DMS 273 (cell line): ENCODE measurements around the gene HDAC8.
A peak's percentile ranks its signal among the peaks of the same experiment; 100 is the strongest.

Experiments
- DNase-seq: peaks from one replicate; lab custom pipeline; 2025; ENCODE audit not compliant: unreplicated experiment; lab: John Stamatoyannopoulos, UW

HDAC8 gene

DNA sequence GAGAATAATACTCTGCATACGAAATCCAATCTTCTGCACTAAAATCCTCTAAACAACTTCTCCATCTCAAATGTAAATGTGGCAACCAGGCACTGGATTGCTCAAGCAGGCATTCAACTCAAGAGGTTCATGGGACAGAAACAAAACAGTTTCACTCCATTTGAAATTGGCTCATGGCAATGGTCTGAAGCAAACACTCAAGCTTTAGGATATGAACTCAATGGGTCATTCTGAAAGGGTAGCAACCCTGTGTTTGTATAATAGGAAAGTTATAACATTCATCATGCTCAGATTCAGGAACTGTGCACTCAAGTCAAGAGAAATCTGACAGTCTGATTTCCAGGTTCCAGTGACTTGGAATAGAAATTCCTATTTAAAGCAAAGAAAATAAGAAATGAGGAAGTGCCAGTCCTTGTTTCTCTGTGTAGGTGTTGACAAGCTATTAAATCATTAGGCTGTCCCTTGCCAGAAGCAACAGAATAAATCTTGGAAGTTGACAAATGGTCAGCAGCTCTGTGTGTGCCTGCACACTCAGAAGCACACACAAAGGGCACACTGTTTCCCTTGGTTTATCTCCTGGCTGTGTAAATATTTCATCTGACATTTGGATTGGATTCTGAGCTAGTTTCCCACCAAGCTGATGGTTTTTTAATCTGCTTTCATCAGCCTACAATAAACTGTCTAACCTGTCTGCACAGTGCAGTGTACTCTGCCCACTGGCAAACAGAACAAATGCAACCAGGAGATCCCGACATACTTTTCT is 191.0 kb downstream of the HDAC8 start:
- DNase-seq = no peak

DNA sequence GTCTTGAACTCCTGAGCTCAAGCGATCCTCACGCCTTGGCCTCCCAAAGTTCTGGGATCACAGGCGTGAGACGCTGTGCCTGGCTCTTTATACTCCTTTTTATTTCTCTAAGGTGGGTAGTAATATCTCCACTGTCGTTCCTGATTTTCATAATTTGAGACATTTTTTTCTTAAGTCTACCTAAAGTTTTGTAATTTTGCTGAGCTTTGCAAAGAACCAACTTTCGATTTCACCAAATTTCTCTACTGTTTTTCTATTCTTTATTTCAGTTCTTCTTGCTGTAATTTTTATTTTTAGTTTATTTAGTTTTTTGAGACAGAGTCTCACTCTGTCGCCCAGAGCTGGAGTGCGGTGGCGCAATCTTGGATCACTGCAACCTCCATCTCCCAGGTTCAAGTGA is 196.5 kb downstream of the HDAC8 start:
- no peak for DNase-seq

DNA sequence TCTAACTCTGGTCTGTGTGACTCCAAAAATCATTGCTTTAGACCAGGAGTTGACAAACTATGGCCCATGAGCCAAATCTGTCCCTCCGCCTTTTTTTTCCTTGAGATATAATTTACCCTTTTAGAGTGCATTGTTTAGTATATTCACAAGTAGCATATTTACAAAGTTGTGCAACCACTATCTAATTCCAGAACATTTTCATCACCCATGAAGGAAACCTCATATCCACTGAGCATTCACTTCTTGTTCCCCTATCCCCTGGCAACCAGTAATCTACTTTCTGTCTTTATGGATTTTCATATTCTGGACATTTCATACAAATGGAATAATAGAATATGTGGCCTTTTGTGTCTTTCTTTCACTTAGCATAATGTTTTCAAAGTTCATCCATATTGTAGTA is 199.5 kb downstream of the HDAC8 start:
- no peak for DNase-seq

DNA sequence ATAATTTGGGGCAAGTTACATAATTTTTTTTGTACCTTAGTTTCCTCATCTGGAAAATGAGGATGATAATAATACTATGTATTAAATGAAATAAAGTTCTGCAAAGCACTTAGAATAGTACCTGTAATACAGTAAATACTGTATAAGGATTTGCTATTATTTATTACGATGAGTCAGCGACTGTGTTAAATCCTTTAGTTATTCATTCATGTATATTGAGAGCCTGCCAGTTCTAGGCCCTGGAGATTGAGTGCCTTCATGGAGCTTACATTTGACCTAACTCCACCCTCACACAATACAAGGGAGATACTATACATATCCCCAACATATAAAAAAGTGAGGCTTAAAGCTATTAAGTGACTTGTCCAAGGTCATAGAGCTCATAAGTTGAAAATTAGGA is 199.9 kb downstream of the HDAC8 start:
- DNase-seq = no peak

DNA sequence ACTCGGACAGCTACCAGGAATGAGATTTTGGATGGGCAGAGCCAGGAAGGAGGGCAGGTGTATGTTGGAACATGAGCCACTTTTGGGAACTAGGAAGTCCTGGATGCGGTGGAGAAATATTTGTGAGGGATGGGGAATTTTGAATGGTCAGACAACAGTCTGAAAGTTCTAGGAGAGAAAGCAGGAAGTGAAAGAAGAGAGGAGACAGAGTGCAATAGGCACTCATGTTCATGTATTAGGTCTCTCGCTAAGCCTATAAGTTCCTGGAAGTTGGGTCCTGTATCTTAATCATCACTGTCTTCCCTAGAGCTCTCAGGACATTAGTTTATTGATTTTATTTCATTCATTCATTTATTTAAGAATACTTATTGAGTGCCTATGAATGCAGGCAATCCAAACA is 201.2 kb downstream of the HDAC8 start:
- DNase-seq = no peak

DNA sequence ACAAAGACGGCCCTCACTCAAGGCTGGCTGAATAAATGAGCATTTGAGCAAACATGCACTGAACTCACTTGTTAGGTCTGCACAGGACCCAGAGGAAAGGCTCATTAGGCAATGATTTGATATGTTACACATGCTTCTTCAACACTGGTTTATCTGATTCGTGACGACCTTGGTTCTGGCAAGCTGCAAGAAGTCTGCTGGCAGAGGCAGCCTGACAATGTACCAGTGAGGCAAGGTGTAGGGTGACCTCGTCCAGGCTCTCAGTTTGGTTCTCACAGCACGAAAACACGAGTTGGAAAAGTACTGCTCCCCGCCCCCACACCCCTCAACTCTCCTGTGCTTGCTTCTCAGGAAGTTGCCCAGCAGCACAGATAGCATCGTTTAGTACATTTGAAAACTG is 203.8 kb downstream of the HDAC8 start:
- DNase-seq = no peak

DNA sequence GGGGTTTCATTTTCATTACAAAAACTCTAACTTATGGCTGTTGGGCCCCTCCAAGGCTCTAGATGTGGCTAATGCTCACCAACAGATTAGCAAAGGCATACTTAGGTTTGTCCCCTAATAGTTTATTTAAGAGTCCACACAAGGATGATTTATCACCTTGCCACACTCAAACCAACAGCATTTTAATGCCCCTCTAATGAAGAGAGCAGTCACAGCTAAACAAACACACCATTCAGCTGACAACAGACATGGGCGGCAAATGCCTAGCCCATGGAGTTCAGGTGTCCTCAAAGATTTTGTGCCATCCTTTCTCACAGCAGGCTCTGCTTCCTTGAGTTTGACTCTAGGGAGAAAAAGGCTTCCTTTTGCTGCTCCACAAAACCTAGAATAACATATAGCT is 205.1 kb downstream of the HDAC8 start:
- no peak for DNase-seq

DNA sequence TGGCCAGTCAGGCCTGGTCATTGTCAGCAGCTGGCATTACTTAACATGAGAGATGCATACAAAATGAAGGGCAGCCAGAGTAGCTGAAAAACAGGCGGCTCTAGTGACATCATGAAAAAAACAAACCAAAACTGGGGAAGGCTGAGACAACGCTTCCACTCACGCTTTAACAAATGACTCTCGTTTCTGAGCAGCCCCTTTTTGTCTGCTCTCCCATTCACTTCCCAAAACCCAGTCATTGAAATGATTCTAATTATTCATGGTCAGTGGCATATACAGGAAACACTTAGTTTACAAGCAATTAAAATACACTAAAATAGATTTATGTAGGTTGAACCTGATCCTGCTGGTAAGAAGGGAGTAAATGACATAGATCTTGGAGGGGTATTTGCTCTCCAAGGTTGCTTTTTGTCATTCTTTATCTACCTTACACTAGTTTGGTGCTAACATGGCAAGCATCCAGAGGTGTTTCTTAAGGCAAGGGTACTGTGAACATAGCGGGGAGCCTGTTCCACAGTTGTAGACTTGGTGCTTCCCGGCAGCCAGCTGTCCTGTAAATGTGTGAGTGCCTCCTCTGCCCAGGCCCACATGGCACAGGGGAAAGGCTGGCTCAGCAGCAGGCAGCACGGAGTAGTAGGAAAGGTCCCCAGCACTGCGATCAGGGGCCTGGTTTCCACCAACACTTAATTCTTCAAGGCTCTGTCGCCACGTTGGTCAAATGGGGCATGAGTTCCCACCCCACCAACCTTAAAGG is 205.8 kb downstream of the HDAC8 start:
- DNase-seq = peak; percentile 11

DNA sequence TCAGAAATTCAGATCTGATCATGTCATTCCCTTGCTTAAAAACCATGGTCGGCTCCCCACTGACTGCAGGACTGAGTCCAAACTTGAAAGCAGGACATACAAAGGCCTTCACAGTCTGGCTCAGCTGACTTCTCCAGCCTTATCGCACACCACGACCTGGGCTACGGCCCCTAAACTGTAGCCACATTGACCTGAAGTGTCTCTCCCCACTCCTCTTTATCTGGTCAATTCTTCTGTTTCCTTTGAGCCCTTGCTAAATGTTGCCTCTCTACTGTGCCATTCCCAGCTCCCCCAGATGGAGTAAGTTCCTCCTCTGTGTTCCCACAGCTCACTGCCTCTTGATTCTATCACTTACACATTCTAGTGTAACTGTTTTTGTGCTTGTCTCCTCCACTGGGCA is 206.5 kb downstream of the HDAC8 start:
- DNase-seq = no peak

DNA sequence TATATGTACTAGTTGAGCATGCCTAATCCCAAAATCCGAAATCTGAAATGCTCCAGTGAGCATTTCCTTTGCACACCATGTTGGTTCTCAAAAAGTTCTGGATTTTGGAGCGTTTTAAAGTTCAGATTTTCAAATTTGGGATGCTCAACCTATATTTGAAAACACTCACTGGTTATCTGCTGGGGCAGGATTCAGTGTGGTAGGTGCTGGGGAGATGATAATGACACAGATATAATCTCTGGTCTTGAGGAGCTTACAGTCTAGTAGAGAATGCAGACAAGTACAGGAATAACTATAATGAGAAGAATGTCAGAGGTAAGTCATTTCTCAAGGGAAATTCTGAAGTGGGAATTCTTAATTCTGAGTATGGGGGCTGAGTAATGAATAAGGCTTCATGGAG is 207.5 kb downstream of the HDAC8 start:
- no peak for DNase-seq

DNA sequence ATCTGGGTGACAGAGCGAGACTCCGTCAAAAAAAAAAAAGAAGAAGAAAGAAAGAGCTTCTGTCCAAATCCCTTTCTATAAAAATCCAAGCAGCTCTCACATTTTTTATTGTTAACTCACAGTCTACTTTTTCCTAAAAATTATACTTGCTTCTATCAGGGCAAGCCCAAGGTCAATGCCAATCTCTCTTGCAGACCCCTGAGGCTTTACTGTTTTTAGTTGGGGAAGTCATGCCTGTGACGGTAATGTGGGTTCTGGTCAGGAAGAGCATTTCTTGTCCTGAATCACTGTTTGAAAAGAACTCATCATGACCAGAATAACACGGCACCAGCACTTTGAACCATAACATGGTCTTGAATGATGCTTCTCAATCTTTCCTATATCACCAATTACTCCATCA is 212.3 kb downstream of the HDAC8 start:
- no peak for DNase-seq

DNA sequence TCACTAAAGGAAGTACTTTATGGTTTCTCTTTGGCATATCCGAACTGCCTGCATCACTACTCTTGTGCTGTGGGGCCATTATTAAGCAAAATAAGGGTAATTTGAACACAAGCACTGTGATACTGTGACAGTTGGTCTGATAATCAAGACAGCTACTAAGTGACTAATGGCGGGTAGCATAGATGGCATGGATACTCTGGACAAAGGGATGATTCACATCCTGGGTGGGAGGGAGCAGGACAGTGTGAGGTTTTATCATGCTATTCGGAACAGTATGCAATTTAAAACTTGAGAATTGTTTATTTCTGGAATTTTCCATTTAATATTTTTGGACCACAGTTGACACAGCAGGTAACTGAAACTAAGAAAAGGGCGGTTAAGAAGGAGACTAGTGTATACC is 214.3 kb downstream of the HDAC8 start:
- DNase-seq = no peak

DNA sequence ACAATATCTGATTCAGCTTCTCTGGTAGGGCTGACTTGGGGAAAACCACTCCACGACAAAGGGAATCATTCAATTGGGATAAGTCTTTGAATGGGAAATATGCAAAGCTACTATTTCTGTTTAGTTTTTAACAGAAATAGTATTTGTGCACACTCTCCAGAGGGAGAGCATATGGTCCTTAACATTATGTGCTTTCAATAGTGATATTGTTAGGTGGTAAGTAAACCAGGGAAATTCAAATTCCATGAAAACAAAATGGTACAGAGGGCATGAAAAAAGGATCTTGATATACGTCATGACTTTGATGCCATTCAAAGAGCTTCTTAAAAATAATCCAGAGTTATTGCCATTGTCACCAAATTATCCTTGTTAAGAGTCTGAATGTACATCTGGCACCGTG is 219.9 kb downstream of the HDAC8 start:
- DNase-seq = no peak

DNA sequence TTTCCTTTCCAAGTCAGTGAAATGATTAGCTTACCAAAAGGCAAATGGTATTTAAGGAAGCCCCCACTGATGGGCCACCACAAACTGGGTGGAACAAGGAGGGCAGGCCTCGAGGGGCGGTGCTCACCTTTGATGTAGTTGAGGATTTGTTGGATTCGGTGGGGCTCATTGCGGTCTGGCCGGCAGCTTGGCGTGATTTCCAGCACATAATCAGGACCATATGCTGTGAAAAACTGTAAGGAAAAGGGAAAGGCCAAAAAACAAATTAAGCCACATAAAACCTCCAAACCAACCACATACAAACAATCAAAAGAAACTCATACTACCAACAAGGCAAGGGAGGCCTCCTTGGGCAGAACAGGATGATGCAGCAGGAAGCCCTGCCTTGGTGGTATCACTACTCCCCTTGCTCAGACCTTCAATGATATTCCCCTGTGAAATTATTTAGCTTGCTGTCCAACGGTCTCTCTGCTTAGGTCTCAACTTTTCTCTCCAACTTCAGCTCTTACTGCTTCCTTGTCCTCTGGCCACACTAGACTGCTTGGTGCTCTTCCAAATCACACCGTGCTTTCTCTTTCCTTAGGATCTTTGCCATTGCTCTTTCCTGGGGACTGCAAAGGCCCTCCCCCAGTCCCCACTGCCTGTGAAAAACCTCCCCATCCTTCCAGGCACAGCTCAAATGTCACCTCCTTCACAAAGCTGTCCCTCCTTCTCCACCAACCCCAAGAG is 220.9 kb downstream of the HDAC8 start:
- no peak for DNase-seq

DNA sequence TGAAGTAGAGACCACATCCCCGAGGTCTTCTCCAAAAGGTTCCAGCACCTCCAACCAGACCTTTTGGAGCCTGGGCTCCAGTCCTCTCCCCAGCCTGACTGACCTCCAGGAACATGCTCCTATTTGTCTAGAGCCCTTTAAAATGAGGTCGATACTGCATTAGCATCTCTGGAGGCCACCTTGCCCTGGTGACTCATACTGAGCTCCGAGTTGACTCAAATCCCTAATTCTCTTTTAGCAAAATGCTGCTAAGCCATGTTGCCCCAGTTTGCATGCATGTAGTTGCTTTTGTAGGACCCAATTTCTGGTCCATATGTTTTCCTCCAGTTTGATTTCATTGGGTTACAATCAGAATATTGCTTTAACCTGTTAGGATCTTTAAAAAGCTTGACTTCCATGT is 223.5 kb downstream of the HDAC8 start:
- DNase-seq = no peak

DNA sequence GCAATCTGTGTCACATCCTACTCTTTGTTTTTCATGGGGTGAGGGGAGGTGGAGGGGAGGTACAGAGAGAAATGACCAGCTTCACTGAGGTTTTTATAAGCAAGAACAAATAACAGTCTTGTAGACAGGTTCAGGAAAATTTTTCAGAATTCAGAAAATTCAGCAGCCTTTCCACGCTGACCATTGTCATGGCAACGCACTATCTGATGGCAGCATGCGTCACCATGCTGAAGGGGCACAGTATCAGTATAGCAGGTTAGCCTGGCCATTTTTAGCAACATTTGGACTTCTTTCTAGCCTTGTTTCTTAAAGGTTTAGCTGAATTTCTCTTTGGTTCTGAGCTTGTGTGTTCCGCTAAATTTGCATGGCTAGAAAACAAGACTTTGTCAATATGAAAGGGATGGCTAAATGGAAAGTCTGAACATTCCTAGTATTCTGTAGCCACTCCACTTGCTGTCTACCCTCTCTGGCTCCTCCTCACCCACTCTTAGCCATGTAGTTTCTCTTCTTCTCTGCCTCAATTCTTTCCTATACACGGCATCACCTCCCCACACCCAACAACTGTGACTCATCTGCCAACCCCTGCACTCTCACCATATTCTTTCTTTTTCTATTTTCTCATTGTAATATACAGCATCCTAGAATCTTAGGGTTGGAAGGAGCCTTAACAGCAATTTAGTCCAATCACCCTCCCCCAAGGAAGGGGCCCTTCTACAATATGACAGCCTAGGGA is 224.2 kb downstream of the HDAC8 start:
- no peak for DNase-seq

DNA sequence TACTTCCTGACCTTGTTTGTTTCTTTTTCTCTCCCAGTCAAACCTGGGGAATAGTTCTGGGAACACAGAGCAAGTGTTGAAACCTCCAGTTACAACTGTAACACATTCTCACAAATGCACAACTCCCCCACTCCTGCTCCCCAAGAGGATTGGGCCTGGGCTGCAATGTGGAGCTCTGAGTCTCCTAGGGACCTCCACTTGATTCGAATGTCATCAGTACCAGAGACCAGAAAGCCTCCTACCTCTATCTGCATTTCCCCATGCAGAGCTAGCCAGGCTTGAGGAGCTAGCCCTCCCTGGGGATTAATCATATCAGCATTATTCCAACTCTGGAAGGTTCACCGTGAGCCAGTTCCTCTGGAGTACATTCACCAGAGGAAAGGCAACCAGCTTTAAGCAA is 225.3 kb downstream of the HDAC8 start:
- DNase-seq = no peak

DNA sequence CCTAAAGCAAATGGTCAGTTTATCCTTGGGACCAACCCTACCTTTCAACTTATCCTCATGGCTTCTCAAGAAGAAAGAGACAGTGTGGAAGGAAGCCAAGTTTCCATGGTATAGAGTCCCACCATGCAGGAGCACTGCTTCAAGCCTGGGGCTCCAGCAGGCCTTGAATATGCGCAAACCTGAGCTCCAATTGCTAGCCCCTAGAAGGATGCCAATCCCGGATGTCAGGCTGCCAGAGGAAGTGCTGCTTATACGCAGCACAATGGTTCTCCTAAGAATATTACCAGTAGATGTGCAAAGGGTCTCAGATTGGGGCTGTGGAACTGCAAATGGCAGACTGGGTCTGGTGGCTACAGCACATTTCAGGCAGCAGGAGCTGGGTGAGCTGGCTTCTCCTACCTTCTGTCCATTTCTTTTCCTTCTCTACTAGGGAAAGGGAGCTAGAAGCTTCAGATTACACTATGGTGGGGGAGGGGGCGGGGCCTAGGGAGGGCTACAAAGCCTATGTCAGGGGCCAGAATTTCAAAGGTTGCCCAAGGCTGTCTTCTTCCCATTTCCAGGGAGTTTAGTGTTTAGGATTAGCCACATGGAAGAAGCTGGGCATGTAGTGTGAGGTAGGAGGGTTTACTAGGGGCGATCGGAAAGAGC is 226.2 kb downstream of the HDAC8 start:
- peak; percentile 10 for DNase-seq

DNA sequence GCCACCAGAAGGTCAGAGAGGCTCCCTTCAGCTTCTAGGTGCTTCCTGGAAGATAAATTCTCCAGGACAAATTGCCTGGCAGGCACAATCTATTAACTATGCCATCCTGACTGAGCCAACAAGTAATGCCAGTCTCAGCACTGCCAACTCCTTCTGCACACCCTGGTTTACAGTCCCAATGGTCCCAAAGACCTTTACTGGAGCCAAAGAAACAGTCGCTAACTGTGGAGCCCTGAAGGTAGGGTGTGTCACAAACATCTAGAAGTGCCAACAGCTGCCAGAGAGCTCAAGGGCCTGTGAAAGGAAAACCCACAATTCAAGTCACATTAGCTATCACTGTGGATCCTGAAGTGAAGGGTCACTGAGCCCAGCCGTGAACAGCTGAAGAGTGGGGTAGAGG is 232.0 kb downstream of the HDAC8 start:
- no peak for DNase-seq

DNA sequence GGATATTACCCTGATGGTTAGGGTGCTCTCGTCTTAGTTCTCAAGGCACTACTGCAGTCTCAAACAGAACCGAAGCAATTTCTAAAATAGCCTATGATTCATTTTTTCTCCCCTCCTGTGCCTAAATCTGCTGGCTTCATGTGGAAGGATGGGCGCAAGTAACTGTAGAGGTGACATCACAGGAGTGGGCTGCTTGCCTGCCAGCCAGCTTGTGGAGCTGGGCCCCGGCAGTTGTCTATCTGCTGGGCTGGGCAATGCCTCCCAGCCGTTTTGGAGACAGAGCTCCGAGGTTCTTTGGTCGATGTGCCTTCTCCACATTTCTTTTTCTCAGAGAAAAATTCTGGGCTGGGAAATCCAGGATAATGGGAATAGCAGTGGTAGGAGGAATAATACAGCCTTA is 232.6 kb downstream of the HDAC8 start:
- DNase-seq = no peak

DNA sequence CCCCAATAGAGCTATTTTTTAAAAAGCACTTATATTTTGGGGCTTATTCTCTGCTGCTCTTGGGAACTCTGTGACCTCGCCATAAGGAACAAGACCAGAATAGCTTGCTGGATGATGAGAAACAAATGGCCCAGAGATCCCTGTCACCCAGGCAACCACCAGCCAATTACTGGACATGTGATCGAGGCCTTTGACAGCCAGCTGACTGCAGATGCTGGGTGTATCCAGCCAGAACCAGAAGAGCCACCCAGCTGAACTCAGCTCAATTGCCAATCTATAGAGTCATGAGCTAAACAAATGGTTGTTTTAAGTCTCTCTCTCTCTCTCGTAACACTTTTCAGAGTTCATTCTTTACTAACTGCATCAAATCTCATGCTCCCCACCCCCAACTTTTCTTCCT is 242.5 kb downstream of the HDAC8 start:
- DNase-seq = peak; percentile 28
